Stomach smooth muscle (tissue), 2 donors: ENCODE measurements around the gene STON2.

Experiments
- H3K27ac ChIP-seq: one replicate; pipeline ENCODE4 v1.7.0; 2013; ENCODE audit warnings: mild to moderate bottlenecking, low read length, inconsistent platforms
- H3K27me3 ChIP-seq, 2 donors: one replicate each; pipeline ENCODE4 v1.7.0; 2013; ENCODE audit warnings: low read length in 2 of 2; ENCODE audit not compliant: insufficient read depth in 2 of 2, control insufficient read depth in 1 of 2
- H3K36me3 ChIP-seq, 2 donors: one replicate each; pipeline ENCODE4 v1.7.0; 2013; ENCODE audit warnings: low read length in 2 of 2; ENCODE audit not compliant: control insufficient read depth in 2 of 2, insufficient read depth in 2 of 2
- H3K4me1 ChIP-seq: one replicate; pipeline ENCODE4 v1.7.0; 2013; ENCODE audit warnings: low read length; ENCODE audit not compliant: control insufficient read depth, insufficient read depth
- H3K4me3 ChIP-seq, 2 donors: one replicate each; pipeline ENCODE4 v1.7.0; 2013; ENCODE audit warnings: low read length in 2 of 2
- H3K9ac ChIP-seq, 2 donors: one replicate each; pipeline ENCODE4 v1.7.0; 2013; ENCODE audit warnings: low read length in 2 of 2, mild to moderate bottlenecking in 1 of 2
- H3K9me3 ChIP-seq, 2 donors: one replicate each; pipeline ENCODE4 v1.7.0; 2013; ENCODE audit warnings: low read length in 2 of 2; ENCODE audit not compliant: control insufficient read depth in 2 of 2
- donor health status: healthy.
- donor health status: Pancreatic carcinoma.

STON2 gene

DNA sequence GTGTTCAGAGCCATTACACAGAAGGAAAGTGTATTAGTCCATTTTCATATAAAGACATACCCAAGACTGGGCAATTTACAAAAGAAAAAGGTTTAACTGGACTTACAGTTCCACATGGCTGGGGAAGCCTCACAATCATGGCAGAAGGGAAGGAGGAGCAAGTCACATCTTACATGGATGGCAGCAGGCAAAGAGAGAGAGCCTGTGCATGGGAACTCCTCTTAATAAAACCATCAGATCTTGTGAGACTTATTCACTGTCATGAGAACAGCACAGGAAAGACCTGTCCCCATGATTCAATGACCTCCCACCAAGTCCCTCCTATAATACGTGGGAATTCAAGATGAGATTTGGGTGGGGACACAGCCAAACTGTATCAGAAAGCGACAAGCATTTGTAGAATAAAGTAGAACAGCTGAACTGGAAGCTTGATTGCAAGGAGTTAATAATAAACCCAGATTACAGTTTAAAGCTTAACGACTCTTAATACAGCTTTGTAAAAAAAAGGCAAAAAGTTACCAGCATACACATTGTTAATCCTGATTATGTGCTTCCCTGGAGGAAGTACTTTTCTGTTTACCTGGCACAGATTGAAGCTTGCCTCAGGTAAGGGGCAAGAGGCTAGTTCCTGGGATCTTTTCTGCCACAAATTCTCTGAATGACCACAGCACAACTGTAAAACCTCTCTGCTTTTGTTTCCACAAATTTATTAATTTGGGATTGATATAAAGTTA is 18.1 kb upstream of the STON2 start:
- no peak overlapping the region for H3K4me3 ChIP-seq
- H3K9ac ChIP-seq, result no peak overlapping the region
- peaks cover 2% of the 10 kb centered on the region for H3K4me1 ChIP-seq
- no peaks in the 10 kb centered on the region for H3K27me3 ChIP-seq
- no peak overlapping the region for H3K27ac ChIP-seq
- peaks cover 0 to 2% of the 10 kb centered on the region in 2 donors for H3K9me3 ChIP-seq
- H3K36me3 ChIP-seq, result no peaks in the 10 kb centered on the region

GRCh38 chr14:81416981-81417380 is 16.9 kb upstream of the STON2 start:
- no peaks in the 10 kb centered on the region for H3K36me3 ChIP-seq
- no peak overlapping the region for H3K9ac ChIP-seq
- no peak overlapping the region for H3K4me3 ChIP-seq
- no peaks in the 10 kb centered on the region for H3K27me3 ChIP-seq
- peaks cover 0 to 2% of the 10 kb centered on the region in 2 donors for H3K9me3 ChIP-seq
- H3K27ac ChIP-seq, result no peak overlapping the region
- H3K4me1 ChIP-seq, result peaks cover 2% of the 10 kb centered on the region

GRCh38 chr14:81416194-81416952 is 16.2 kb upstream of the STON2 start:
- Histone ChIP-seq H3K27me3 (no peaks in the 10 kb centered on the region), H3K27ac (no peak overlapping the region), H3K9me3 (peaks cover 0 to 2% of the 10 kb centered on the region in 2 donors), H3K4me1 (peaks cover 2% of the 10 kb centered on the region), H3K36me3 (no peaks in the 10 kb centered on the region), H3K9ac (no peak overlapping the region), H3K4me3 (no peak overlapping the region)

DNA sequence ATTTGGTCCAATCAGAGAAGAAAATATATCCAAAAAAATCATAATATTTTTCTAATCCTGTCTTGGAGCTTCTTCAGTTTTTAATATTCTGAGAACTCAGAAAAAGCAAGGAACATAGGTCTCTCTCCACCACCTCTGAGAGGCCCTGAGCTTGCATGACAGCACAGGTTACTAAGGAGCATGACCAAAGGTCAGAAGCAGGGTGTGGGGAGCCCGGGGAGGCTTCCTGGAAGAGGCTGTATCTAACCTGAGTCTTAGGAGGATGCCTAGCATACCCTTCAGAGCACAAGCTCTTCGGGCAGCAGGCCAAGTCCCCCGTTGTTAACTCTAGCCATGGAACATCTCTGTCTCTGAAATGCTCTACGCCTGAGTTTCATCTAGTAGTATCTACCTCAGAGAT is 15.7 kb upstream of the STON2 start:
- H3K27me3 ChIP-seq, result no peaks in the 10 kb centered on the region
- peaks cover 0 to 2% of the 10 kb centered on the region in 2 donors for H3K9me3 ChIP-seq
- H3K9ac ChIP-seq, result no peak overlapping the region
- no peak overlapping the region for H3K4me3 ChIP-seq
- H3K4me1 ChIP-seq, result peaks cover 2% of the 10 kb centered on the region
- H3K27ac ChIP-seq, result no peak overlapping the region
- H3K36me3 ChIP-seq, result no peaks in the 10 kb centered on the region

- Histone ChIP-seq H3K27ac (no peak overlapping the region), H3K36me3 (no peaks in the 10 kb centered on the region), H3K9me3 (no peaks in the 10 kb centered on the region), H3K4me3 (no peak overlapping the region), H3K27me3 (no peaks in the 10 kb centered on the region), H3K9ac (no peak overlapping the region), H3K4me1 (peaks cover 2% of the 10 kb centered on the region)
Observed at GRCh38 chr14:81414123-81414522, 14.0 kb upstream of the STON2 start.

DNA sequence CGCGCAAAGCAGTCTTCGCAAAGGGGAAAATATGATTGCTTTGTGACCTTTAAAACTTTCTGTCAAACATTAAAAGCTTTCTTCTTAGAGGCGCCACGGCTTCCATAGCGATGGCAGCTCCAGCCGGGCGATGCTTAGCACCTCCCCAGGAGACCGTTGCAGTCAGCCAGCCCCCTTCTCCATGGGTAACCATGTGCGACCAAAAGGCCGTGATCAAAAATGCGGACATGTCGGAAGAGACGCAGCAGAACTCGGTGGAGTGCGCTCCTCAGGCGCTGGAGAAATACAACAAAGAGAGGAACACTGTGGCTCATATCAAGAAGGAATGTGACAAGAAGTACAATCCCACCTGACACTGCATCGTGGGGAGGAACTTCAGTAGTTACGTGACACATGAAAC is 12.7 kb upstream of the STON2 start:
- H3K4me1 ChIP-seq, result peaks cover 2% of the 10 kb centered on the region
- H3K27ac ChIP-seq, result no peak overlapping the region

DNA sequence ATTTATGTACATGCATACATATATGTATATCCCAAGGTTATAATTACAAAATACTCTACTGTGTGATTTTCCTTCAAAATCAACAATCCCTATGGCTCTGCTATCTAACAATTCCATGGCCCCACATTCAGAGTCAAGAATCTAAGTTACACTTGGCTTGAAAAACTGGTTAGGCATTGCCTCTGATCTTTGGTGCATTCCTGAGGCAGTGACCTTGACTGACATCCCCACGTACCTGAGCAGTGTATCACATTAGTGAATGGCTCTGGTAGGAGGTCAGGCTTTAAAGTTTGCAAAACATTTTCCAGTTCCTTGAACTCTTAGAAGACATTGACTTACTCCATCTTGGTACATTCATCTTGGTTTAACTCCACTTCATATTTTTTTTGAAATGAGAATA is 8.5 kb upstream of the STON2 start:
- H3K27ac ChIP-seq, result no peak overlapping the region
- H3K9me3 ChIP-seq, result no peaks in the 10 kb centered on the region
- no peaks in the 10 kb centered on the region for H3K27me3 ChIP-seq
- H3K4me3 ChIP-seq, result no peak overlapping the region
- H3K9ac ChIP-seq, result no peak overlapping the region
- no peaks in the 10 kb centered on the region for H3K36me3 ChIP-seq
- no peaks in the 10 kb centered on the region for H3K4me1 ChIP-seq

More for the DNA sequence above, 12.7 kb upstream of the STON2 start:
- no peaks in the 10 kb centered on the region for H3K36me3 ChIP-seq
- H3K9ac ChIP-seq, result no peak overlapping the region
- no peak overlapping the region for H3K4me3 ChIP-seq
- no peaks in the 10 kb centered on the region for H3K27me3 ChIP-seq
- H3K9me3 ChIP-seq, result no peaks in the 10 kb centered on the region

DNA sequence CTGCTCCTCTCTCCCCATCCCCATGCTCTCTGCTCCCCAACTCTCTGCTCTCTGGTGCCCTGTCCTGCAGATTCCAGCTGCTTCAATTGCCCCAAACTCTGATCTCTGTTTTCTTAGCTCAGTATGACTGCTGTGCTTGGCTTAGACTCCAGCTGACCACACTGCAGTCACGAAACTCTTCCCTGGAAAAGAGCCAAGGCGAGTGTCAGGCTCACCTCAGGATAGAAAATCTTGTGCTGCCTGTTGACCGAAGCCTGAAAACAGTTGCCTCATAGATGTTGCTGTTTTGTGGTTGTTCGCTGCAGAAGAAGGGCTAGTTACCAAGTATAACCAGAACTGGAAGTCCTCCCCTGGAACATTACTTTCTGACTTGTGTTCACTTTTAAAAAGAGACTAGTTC is 6.7 kb upstream of the STON2 start:
- H3K36me3 ChIP-seq, result no peaks in the 10 kb centered on the region
- no peak overlapping the region for H3K9ac ChIP-seq
- H3K4me1 ChIP-seq, result no peaks in the 10 kb centered on the region
- no peak overlapping the region for H3K27ac ChIP-seq
- H3K27me3 ChIP-seq, result no peaks in the 10 kb centered on the region
- H3K4me3 ChIP-seq, result no peak overlapping the region
- no peaks in the 10 kb centered on the region for H3K9me3 ChIP-seq

DNA sequence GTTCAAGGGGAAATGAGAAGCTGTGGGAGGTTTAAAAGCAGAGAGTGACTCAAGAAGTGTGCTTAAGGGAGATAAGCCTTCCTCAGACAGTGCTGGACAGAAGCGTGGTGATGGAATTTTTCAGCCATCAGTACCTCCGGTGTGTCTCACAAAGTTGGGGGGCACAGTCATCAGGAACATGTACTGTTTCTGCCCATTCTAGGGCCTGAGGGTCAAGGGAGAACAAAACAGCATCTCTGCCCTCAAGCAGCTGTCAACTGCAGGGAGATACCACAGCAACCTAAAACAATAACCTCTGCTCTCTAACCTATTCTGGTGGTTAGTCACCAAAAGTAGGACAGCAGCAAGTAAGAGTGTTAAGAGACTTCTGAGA is 2.0 kb upstream of the STON2 start:
- no peaks in the 10 kb centered on the region for H3K27me3 ChIP-seq
- no peak overlapping the region for H3K27ac ChIP-seq

GRCh38 chr14:81401420-81402122 is 1.4 kb upstream of the STON2 start:
- Histone ChIP-seq H3K4me1 (no peaks in the 10 kb centered on the region), H3K4me3 (no peak overlapping the region), H3K27me3 (no peaks in the 10 kb centered on the region), H3K9me3 (no peaks in the 10 kb centered on the region), H3K36me3 (no peaks in the 10 kb centered on the region), H3K9ac (no peak overlapping the region), H3K27ac (no peak overlapping the region)

More for the DNA sequence above, 2.0 kb upstream of the STON2 start:
- Histone ChIP-seq H3K36me3 (no peaks in the 10 kb centered on the region), H3K9ac (no peak overlapping the region), H3K4me3 (no peak overlapping the region), H3K4me1 (no peaks in the 10 kb centered on the region), H3K9me3 (no peaks in the 10 kb centered on the region)
